MM.1S (cell line): Measurements from ENCODE around the gene FGR.

Experiments
- DNase-seq: peaks from one replicate; pipeline ENCODE4 v3.0.0-alpha.2; 2015
- H2AFZ ChIP-seq: fragments of 300-600 bp; sonication (generic); 2 replicates; pipeline ENCODE4 v1.6.0; 2016; ENCODE audit warnings: antibody characterized with exemption, low read length
- H3F3A ChIP-seq: fragments of 300-600 bp; sonication (generic); 2 replicates; pipeline ENCODE4 v1.6.1; 2016; ENCODE audit warnings: mild to moderate bottlenecking, antibody characterized with exemption, low read length, moderate library complexity, mixed read lengths; ENCODE audit not compliant: insufficient read depth
- H3K27ac ChIP-seq: fragments of 300-600 bp; sonication (generic); 2 replicates; pipeline ENCODE4 v1.5.1; 2016; ENCODE audit warnings: mild to moderate bottlenecking, low read length
- H3K27me3 ChIP-seq: fragments of 300-600 bp; sonication (generic); replicated peaks from 2 replicates; pipeline ENCODE4 v1.6.0; 2016; ENCODE audit warnings: low read length; ENCODE audit not compliant: insufficient read depth
- H3K36me3 ChIP-seq: fragments of 300-600 bp; sonication (generic); replicated peaks from 2 replicates; pipeline ENCODE4 v1.6.1; 2016; ENCODE audit warnings: mild to moderate bottlenecking, low read length, mixed read lengths; ENCODE audit not compliant: insufficient read depth
- H3K4me1 ChIP-seq: fragments of 300-600 bp; sonication (generic); 2 replicates; pipeline ENCODE4 v1.6.1; 2016; ENCODE audit warnings: low read length, mixed read lengths
- H3K4me2 ChIP-seq: fragments of 300-600 bp; sonication (generic); 2 replicates; pipeline ENCODE4 v1.6.0; 2016; ENCODE audit warnings: low read depth, low read length
- H3K4me3 ChIP-seq: fragments of 300-600 bp; sonication (generic); 2 replicates; pipeline ENCODE4 v1.5.1; 2016; ENCODE audit warnings: low read length, mixed read lengths
- H3K79me2 ChIP-seq: fragments of 300-600 bp; sonication (generic); 2 replicates; pipeline ENCODE4 v1.6.1; 2016; ENCODE audit warnings: mixed run types, low read length, mixed read lengths
- H3K9ac ChIP-seq: fragments of 300-600 bp; sonication (generic); 2 replicates; pipeline ENCODE4 v1.6.1; 2016; ENCODE audit warnings: low read length, mixed read lengths
- H3K9me2 ChIP-seq: fragments of 300-600 bp; sonication (generic); replicated peaks from 2 replicates; pipeline ENCODE4 v1.6.1; 2016; ENCODE audit warnings: mild to moderate bottlenecking, low read length, mixed read lengths; ENCODE audit not compliant: insufficient read depth
- H3K9me3 ChIP-seq: fragments of 300-600 bp; sonication (generic); replicated peaks from 2 replicates; pipeline ENCODE4 v1.6.1; 2016; ENCODE audit warnings: mild to moderate bottlenecking, low read length, mixed read lengths; ENCODE audit not compliant: insufficient read depth
- H4K20me1 ChIP-seq: fragments of 300-600 bp; sonication (generic); 2 replicates; pipeline ENCODE4 v1.6.1; 2016; ENCODE audit warnings: mild to moderate bottlenecking, low read length, moderate library complexity, mixed read lengths; ENCODE audit not compliant: insufficient read depth
- EZH2 ChIP-seq: fragments of 300-600 bp; sonication (generic); optimal IDR thresholded peaks from 2 replicates; pipeline ENCODE3; 2017; ENCODE audit warnings: low read depth, mild to moderate bottlenecking, antibody characterized with exemption, low read length, mixed read lengths
- EZH2phosphoT487 ChIP-seq: fragments of 300-600 bp; sonication (generic); IDR thresholded peaks from 2 replicates; pipeline ENCODE4 v1.6.1; 2018; ENCODE audit warnings: antibody characterized with exemption, low read length
- TF ChIP-seq, protein P1 (sequence below): fragments of 300-600 bp; sonication (generic); IDR thresholded peaks from 2 replicates; pipeline ENCODE4 v1.5.1; 2016; ENCODE audit warnings: antibody characterized with exemption, low read length, mixed read lengths

The FGR gene

DNA sequence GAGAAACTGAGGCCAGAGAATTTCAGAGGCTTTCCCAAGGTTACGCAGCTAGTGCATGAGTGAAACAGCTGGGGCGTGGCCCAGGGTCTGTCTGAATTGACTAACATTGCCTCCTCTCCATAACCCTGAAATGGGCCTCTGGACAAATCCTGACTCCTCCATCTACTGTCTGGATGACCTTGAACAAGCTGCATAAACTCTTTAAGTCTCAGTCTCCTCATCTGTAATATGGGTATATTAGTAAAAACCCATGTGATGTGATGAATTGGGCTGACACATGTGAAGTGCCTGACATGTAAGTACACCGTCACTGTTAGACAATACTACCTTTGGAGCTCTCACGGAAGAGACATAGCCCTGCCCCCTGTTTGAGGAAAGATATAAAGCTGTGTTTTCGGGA is 12.3 kb upstream of the FGR start:
- Histone ChIP-seq H2AFZ (no peak overlapping the region), H3K79me2 (no peaks in the 10 kb centered on the region), H3K4me1 (no peaks in the 10 kb centered on the region), H3K4me3 (no peak overlapping the region), H3F3A (no peaks in the 10 kb centered on the region), H3K4me2 (no peak overlapping the region), H3K27ac (no peak overlapping the region), H3K9me3 (no peaks in the 10 kb centered on the region), H3K36me3 (no peaks in the 10 kb centered on the region), H3K9ac (no peak overlapping the region), H4K20me1 (no peaks in the 10 kb centered on the region), H3K9me2 (no peaks in the 10 kb centered on the region), H3K27me3 (no peaks in the 10 kb centered on the region)
- no peak for DNase-seq
- no peak for TF ChIP-seq EZH2
- TF ChIP-seq, protein P1, sequence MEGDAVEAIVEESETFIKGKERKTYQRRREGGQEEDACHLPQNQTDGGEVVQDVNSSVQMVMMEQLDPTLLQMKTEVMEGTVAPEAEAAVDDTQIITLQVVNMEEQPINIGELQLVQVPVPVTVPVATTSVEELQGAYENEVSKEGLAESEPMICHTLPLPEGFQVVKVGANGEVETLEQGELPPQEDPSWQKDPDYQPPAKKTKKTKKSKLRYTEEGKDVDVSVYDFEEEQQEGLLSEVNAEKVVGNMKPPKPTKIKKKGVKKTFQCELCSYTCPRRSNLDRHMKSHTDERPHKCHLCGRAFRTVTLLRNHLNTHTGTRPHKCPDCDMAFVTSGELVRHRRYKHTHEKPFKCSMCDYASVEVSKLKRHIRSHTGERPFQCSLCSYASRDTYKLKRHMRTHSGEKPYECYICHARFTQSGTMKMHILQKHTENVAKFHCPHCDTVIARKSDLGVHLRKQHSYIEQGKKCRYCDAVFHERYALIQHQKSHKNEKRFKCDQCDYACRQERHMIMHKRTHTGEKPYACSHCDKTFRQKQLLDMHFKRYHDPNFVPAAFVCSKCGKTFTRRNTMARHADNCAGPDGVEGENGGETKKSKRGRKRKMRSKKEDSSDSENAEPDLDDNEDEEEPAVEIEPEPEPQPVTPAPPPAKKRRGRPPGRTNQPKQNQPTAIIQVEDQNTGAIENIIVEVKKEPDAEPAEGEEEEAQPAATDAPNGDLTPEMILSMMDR: no peak

DNA sequence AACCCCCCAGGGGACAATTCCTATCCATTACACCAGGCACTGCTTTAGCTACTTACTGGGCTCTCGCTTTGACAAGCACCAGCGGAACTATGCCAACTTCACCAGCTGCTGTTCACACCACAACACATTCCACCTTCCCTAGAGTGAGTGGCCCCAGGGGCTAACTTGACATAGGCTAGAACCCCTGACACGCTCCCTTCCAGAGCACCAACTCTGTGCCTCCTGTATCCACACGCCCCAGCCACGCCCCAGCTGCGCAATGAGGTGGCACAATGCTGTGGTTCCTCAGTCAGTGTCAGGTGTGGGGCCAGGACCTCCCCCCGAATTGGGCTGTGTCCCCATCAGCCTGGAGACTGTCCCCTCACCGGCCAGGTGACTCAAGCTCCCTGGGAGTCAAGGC is 11.7 kb upstream of the FGR start:
- H3K9me2 ChIP-seq: no peaks in the 10 kb centered on the region
- no peaks in the 10 kb centered on the region for H3K4me1 ChIP-seq
- H3K4me2 ChIP-seq: no peak overlapping the region
- no peak for DNase-seq
- no peaks in the 10 kb centered on the region for H3F3A ChIP-seq
- no peaks in the 10 kb centered on the region for H3K36me3 ChIP-seq
- H2AFZ ChIP-seq: no peak overlapping the region
- H3K9ac ChIP-seq: no peak overlapping the region
- no peaks in the 10 kb centered on the region for H3K79me2 ChIP-seq
- TF ChIP-seq EZH2phosphoT487 (no peak), EZH2 (no peak)
- no peak overlapping the region for H3K27ac ChIP-seq
- no peak overlapping the region for H3K4me3 ChIP-seq
- no peaks in the 10 kb centered on the region for H3K27me3 ChIP-seq
- no peaks in the 10 kb centered on the region for H3K9me3 ChIP-seq
- no peaks in the 10 kb centered on the region for H4K20me1 ChIP-seq

DNA sequence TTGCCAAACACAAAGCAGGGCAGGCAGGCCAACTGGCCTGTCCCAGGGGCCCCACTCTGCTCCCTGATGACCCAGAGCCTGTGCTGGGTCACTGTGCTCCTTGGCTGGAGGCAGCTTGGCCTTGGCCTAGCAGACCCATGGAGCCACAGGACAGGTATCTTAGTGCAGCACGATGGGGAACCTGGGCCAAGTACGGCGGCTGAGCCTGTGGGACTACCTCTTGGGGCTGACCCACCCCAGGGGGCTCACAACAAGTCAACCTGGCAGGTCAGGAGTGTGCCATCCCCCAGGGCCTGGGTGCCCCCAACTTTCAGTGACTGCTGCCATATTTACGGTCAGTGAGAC is 10.1 kb upstream of the FGR start:
- H2AFZ ChIP-seq: no peak overlapping the region

DNA sequence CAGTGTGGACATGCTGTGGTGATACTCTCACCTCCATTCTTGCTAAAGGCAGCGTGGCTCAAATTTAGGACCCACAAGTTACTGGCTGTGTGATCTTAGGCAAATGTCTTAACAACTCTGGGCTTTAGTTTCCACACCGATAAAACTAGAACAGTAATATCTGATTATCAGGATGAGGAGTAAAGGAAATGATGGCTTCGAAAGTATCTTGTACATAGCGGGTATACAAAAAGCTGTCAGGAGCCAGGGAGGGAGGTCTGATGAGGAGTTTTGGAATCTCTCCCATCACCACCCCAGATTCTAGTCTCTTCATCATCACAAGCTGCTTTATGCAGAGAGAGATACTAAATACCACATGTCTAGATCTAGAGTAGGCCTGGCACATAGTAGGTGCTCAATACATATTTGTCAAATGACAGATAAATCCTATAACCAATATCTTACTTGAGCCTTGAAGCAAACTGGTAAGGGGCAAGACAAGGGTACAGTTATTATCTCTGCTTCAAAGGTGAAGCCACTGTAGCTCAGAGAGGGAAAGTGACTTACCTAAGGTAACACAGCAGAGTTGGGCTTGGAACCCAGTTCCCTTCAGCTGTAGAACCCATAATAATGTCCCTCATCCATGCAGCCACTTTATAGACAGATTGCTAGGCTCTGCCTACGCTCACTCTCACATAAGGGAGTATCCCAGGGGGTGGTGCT is 9.5 kb upstream of the FGR start:
- Histone ChIP-seq H4K20me1 (no peaks in the 10 kb centered on the region), H3K9ac (no peak overlapping the region), H3K9me3 (no peaks in the 10 kb centered on the region), H2AFZ (no peak overlapping the region), H3K36me3 (no peaks in the 10 kb centered on the region), H3K27me3 (no peaks in the 10 kb centered on the region), H3F3A (no peaks in the 10 kb centered on the region), H3K4me1 (no peaks in the 10 kb centered on the region), H3K27ac (no peak overlapping the region), H3K9me2 (no peaks in the 10 kb centered on the region), H3K79me2 (no peaks in the 10 kb centered on the region), H3K4me3 (no peak overlapping the region), H3K4me2 (no peak overlapping the region)
- TF ChIP-seq, protein P1: no peak
- no peak for DNase-seq

More for the DNA sequence above, 10.1 kb upstream of the FGR start:
- Histone ChIP-seq H3F3A (no peaks in the 10 kb centered on the region), H3K4me3 (no peak overlapping the region), H4K20me1 (no peaks in the 10 kb centered on the region), H3K9me3 (no peaks in the 10 kb centered on the region), H3K79me2 (no peaks in the 10 kb centered on the region), H3K27ac (no peak overlapping the region), H3K4me1 (no peaks in the 10 kb centered on the region), H3K36me3 (no peaks in the 10 kb centered on the region), H3K4me2 (no peak overlapping the region), H3K27me3 (no peaks in the 10 kb centered on the region), H3K9ac (no peak overlapping the region), H3K9me2 (no peaks in the 10 kb centered on the region)
- DNase-seq: no peak
- TF ChIP-seq EZH2phosphoT487: no peak
- TF ChIP-seq, protein P1: no peak
- no peak for TF ChIP-seq EZH2
